ENCODE results near the gene NUDT12. TPM values are rescaled to one million over a fixed set of nuclear protein-coding genes. Genes with fewer than 3 reads are reported as not detected.
A peak's percentile ranks its signal among the peaks of the same experiment; 100 is the strongest.

Gene NUDT12
- total and polyA plus RNA-seq, 8 donors = 3.2 to 37.1 (median 8.0) TPM

DNA sequence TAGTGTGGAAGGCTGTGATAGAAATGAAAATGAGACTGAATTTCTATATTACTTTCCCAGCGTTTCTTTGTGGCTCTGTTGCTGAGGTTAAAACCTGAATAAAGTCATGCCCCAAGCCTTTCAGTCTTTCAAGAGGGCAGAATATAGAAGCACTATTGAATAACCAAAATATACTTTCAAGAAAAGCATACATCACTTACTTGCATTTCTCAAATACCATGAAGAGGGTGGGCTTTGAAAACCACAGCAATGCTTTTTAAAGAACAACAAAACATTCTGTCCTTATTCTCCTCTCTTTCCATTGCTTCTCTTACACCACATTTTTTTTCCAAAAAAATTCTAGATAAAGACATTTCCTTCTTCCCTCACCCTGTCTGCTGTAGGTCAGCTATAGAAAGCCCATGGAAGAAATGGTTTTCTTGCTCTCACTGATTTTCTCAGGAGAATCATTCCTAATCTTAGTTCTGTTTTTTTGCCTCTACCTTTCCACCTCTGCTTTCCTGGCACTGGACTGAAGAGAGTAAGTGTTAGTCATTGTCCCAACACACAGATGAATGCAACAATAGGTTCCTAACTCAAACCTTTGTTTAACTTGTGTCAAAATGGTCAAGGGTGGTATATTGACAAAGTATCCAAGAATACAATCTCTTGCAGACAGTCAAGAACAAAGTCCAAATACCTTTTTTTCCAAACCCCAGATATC is 51.6 kb downstream of the NUDT12 start:
- Histone ChIP-seq H3K4me1 (peaks cover 0 to 5% (median 0%) of the 10 kb centered on the region in 4 donors), H3K4me3 (no peak overlapping the region), H3K36me3 (no peaks in the 10 kb centered on the region), H3K27ac (peak overlapping the region in 2 of 5 donors; percentile 24 to 59), H3K27me3 (no peaks in the 10 kb centered on the region), H3K9me3 (peaks cover 0 to 10% (median 5%) of the 10 kb centered on the region in 4 donors)
- intact Hi-C loops (cut with DNase I; ENCODE audit: low total_unique reads) = no loop called here
- TF ChIP-seq POLR2AphosphoS5 (IDR thresholded peaks at IDR 0.05) (peak in 1 of 3 donors; percentile 66), EP300 (IDR thresholded peaks at IDR 0.05) (no peak)
- 33 to 54% (median 49%) methylated on average over 1 of the region's 1 CpG for WGBS, 5 donors
- DNase-seq = peak in 1 of 2 donors; percentile 48

DNA sequence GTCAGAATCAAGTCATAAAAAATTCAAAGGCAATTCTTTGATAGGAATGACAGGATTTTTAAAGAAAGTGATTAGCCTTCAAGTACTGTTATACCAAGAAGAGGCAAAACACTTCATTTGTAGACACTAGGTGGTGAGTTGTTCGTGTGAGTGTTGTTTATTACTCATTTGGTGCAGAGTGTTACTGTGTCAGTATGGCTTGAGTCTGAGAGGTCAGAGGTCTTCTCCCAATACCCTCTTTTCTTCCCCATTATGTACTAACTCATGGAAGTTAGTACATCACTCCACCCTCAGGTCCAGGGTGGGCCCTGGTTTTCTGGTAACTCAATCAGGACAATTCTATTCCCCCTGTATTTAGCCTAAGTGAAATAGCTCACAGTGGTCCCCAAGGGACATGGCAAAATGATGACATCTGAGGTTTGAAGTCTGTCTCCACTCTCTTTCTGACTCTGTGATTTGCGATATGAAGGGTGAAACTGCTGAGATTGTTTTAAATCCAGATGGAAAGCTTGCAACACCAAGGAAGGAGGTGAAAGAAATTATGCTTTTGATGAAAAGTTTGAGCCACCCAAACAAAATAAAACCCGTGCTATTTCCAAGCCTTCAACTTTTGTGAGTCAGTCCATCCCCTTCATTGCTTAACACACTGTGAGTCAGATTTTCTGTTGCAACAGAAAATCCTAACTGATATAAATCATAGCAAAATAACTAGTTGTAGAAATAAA is 56.8 kb downstream of the NUDT12 start:
- no peak for TF ChIP-seq EP300 (IDR thresholded peaks at IDR 0.05)
- TF ChIP-seq, protein P1, sequence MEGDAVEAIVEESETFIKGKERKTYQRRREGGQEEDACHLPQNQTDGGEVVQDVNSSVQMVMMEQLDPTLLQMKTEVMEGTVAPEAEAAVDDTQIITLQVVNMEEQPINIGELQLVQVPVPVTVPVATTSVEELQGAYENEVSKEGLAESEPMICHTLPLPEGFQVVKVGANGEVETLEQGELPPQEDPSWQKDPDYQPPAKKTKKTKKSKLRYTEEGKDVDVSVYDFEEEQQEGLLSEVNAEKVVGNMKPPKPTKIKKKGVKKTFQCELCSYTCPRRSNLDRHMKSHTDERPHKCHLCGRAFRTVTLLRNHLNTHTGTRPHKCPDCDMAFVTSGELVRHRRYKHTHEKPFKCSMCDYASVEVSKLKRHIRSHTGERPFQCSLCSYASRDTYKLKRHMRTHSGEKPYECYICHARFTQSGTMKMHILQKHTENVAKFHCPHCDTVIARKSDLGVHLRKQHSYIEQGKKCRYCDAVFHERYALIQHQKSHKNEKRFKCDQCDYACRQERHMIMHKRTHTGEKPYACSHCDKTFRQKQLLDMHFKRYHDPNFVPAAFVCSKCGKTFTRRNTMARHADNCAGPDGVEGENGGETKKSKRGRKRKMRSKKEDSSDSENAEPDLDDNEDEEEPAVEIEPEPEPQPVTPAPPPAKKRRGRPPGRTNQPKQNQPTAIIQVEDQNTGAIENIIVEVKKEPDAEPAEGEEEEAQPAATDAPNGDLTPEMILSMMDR (IDR thresholded peaks at IDR 0.05) = no peak
- TF ChIP-seq POLR2AphosphoS5 (IDR thresholded peaks at IDR 0.05) = no peak
- TF ChIP-seq POLR2A (IDR thresholded peaks at IDR 0.05) = no peak
- Histone ChIP-seq H3K4me1 (peaks cover 0 to 2% (median 0%) of the 10 kb centered on the region in 4 donors), H3K9me3 (peaks cover 0 to 15% (median 7%) of the 10 kb centered on the region in 4 donors), H3K27ac (no peak overlapping the region), H3K27me3 (no peaks in the 10 kb centered on the region), H3K4me3 (no peak overlapping the region), H3K36me3 (no peaks in the 10 kb centered on the region)
- WGBS, 5 donors = 77 to 90% (median 81%) methylated on average over 3 of the region's 3 CpGs
- no peak for DNase-seq
- intact Hi-C loops (cut with DNase I; ENCODE audit: low total_unique reads) = no loop called here

DNA sequence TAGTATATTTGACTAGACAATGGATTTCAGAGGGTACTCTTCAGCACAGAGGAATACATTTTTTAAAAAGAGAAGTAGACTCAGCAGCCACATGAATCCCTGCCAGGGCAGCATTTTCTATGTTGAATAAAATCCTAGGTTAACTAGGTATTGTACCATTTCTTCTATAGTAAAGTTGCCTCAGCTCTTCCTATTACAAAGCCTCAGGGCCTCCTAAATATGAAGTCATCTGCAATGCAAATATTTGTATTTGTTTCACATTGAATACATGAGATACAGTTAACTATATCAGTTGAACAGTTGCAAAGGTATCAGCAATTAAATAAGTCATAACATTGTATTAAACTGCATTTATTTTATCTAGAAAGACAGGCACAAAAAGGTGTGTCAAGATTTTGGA is 59.5 kb downstream of the NUDT12 start:
- peaks cover 0 to 15% (median 7%) of the 10 kb centered on the region in 4 donors for H3K9me3 ChIP-seq
- no peak overlapping the region for H3K4me3 ChIP-seq
- no peak overlapping the region for H3K27ac ChIP-seq
- H3K36me3 ChIP-seq = no peaks in the 10 kb centered on the region
- peaks cover 0 to 5% (median 0%) of the 10 kb centered on the region in 4 donors for H3K4me1 ChIP-seq
- no peaks in the 10 kb centered on the region for H3K27me3 ChIP-seq
- intact Hi-C loops (cut with DNase I; ENCODE audit: low total_unique reads) = no loop called here
- TF ChIP-seq POLR2AphosphoS5 (IDR thresholded peaks at IDR 0.05) (no peak), EP300 (IDR thresholded peaks at IDR 0.05) (no peak), POLR2A (IDR thresholded peaks at IDR 0.05) (no peak)
- TF ChIP-seq, protein P1 (IDR thresholded peaks at IDR 0.05) = no peak
- DNase-seq = no peak

DNA sequence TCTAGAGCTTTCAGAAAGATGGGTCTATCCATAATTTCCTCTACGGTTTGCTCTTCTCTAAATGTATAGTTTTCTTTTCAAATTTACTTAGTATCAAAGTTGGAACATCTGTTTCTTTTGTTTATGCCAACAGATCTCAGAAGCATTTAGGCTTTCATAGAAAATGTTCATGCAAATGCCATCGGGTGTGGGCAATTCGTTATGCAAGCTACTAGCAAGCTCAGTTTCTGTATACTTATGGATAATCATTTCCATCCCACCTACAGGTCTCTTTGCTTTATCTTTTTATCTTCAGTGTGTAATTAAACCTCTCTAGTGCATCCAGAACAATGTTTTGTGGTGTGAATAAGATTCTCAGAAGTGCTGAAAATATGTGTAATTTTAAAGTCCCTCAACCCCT is 59.9 kb downstream of the NUDT12 start:
- 57 to 76% (median 71%) methylated on average over 3 of the region's 3 CpGs for WGBS, 5 donors
- no peak for TF ChIP-seq EP300 (IDR thresholded peaks at IDR 0.05)
- TF ChIP-seq, protein P1 (IDR thresholded peaks at IDR 0.05) = no peak
- no peak for TF ChIP-seq POLR2AphosphoS5 (IDR thresholded peaks at IDR 0.05)
- no peak for TF ChIP-seq POLR2A (IDR thresholded peaks at IDR 0.05)
- Histone ChIP-seq H3K27ac (no peak overlapping the region), H3K27me3 (no peaks in the 10 kb centered on the region), H3K4me1 (peaks cover 0 to 5% (median 0%) of the 10 kb centered on the region in 4 donors), H3K36me3 (no peaks in the 10 kb centered on the region), H3K4me3 (no peak overlapping the region), H3K9me3 (peaks cover 0 to 15% (median 7%) of the 10 kb centered on the region in 4 donors)
- intact Hi-C loops (cut with DNase I; ENCODE audit: low total_unique reads) = no loop called here
- no peak for DNase-seq
